HG03520 (cell line): ENCODE measurements around the gene STKLD1.
"Not testable (repeated sequence)": the region's sequence is repeated elsewhere in the genome, so short reads cannot be mapped to it uniquely, and the experiment has no call there.

ENCODE experiments used
- ATAC-seq: cut with Tn5 transposase; IDR thresholded peaks from one replicate; pipeline ENCODE4 v1.9.1; 2021; ENCODE audit warnings: mild to moderate bottlenecking, moderate library complexity; ENCODE audit not compliant: unreplicated experiment

STKLD1 gene

DNA sequence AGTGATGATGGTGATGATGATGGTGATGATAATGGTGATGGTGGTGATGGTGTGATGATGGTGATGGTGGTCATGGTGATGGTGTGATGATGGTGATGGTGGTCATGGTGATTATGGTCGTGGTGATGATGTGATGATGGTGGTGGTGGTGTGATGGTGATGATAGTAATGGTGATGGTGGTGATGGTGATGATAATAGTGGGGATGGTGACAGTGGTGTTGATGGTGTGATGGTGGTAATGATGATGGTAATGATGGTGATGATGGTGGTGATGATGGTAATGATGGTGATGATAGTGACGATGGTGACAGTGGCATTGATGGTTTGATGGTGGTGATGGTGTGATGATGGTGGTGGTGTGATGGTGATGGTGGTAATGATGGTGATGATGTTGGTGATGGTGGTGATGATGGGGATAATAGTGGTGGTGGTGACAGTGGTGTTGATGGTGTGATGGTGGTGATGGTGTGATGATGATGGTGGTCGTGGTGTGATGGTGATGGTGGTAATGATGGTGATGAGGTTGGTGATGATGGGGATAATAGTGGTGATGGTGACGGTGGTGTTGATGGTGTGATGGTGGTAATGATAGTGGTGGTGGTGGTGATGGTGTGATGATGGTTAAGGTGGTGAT lies 6.5 kb downstream of the STKLD1 start:
- no peak for ATAC-seq

DNA sequence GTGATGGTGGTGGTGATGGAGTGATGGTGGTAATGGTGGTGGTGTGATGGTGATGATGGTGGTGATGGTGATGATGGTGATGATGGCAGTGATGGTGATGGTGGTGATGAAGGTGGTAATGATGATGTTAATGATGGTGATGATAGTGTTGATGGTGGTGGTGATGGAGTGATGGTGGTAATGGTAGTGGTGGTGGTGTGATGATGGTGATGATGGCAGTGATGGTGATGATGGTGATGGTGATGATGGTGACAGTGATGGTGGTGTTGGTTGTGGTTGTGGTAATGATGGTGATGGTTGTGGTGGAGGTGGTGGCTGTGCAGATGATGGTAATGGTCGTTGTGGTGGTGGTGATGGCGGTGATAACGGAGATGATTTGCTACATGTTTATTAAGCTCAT lies 7.3 kb downstream of the STKLD1 start:
- no peak for ATAC-seq

DNA sequence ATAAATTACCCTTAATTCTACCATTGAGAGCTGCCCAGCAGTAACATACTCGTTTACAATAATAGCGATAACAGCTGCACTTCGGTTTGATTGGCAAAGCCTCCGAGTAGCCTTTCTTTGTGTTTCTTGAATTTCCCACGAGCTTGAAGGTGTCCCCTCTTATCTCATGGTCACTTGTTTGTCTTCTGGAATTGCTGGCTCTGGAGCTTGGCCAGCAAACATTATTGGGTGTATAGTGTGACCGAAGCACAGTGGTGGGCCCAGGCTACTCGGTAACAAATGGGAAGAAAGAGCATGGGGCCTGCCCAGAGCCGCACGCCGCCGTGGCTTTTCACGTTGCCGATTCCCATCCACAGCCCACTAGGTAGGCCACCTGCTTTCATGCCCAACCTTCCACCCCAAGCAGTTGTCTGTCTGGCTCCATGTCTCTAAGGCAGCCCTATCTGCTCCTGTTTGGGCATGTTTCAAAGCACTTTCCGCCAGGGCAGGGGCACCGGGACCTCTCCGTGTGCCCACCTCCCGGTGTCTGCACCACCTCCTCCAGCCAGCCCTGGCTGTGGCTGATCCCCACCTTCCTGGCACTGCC lies 8.7 kb downstream of the STKLD1 start:
- no peak for ATAC-seq

DNA sequence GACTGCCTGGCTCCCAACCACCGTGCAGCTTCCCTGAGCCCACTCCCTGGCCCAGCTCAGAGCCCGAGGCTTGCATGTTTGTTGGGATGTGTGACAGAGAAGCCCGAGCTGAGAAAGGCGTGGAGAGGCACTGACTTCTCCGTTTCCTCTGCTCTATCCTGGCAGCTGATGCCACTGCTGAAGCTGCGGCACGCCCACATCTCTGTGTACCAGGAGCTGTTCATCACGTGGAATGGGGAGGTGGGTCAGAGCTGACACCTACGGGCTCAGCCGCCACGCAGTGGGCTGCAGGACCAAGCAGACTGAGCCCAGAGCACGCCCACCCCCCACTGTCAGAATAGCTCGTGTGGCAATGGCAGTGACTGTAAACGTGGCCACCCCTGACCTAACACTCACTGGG lies 9.3 kb downstream of the STKLD1 start:
- no peak for ATAC-seq

DNA sequence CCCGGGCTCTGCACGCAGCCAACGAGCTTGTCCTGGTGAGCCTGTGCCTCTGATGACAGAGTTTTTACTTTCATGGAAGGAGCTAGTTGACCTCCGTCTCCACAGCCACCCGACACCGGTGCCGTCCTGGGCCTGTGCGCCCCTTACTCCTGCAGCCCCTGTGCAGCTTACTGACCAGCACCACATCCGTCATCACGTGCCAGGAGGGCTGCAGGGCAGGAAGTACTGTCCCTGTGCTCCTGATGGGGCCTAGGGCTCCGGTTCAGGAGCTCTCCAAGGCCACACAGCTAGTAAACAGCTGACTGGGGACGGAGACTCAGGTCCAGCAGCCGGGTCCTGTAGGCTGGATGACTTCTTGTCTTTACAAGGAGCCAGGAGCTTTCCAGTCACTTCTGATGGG lies 10.2 kb downstream of the STKLD1 start:
- no peak for ATAC-seq

DNA sequence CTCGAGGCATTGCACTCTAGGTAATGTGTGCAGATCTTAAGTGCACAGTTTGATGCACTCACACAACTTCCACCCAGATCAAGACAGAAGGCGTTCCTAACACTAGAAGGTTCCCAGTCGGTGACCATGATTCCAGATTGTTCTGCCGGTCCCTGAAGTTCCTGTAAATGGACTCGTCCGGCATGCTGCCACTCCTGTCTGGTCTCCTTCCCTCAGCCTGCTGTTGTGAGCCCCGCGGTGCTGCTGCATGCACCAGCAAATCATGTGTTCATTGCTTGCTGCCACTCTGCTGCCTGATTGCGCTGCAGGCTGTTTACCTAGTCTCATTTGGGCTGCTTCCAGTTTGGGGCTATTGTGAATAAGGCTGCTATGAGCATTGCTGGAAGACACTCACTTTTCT lies 11.5 kb downstream of the STKLD1 start:
- ATAC-seq, result no peak

DNA sequence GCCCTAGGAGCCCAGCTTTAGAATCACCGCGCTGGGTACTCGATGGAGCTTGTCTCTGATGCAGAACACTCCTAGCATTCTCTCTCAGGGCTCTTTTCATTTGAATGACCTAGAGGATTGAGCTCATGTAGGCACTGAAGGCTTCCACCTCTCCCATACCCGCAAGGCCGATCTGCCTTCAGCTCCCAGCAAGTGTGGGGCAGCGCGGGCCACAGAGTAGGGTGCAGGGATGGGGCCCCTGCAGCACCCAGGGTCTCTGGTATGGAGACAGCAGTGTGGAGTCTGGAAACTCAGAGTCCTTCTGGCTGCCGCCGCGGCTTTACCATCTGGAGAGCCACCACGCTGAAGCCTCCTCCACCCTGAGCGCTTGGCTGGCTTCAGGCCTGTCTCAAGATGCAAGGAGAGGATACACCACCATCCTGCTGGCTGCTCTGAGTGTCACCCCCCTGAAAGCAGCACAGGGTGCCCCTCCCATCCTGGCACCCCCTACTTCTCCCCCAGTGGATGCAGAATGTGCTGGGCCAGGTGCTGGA lies 12.9 kb downstream of the STKLD1 start:
- ATAC-seq, result no peak

DNA sequence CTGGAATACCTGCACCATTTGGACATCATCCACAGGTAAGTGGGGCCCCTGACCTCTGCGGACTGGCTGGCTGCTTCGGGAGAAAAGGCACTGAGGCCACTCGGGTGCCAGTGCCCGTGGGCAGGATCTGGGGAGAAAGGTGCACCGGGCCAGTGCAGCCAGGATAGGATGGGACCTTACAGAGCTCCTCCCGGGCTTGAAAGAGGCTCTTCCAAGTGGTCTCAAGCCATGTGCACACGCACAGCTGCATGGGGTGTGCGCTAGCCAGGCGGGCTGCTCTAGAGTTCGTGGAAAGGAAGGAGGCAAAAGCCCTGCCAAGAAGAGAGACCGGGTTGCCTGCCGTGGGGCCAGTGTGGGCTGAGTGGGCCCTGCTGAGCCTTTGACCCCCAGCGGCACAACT lies 13.4 kb downstream of the STKLD1 start:
- ATAC-seq, result no peak

DNA sequence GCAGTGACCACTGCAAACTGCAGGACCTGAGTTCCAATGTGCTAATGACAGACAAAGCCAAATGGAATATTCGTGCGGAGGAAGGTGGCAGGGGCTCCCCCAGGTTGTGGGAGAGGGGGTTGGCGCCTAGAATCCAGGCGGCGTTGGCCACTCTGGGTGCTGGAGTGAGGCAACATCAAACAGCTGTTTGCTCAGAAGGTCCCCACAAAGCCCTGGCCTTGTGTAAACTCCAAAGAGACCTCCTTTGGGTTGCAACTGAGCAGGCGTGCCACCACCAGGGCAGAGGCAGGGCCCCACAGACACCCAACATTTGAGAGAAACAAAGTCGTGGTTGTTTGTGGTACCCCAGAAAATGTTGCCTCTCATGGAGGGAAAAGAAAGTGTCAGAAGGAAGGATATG lies 14.5 kb downstream of the STKLD1 start:
- ATAC-seq, result no peak

DNA sequence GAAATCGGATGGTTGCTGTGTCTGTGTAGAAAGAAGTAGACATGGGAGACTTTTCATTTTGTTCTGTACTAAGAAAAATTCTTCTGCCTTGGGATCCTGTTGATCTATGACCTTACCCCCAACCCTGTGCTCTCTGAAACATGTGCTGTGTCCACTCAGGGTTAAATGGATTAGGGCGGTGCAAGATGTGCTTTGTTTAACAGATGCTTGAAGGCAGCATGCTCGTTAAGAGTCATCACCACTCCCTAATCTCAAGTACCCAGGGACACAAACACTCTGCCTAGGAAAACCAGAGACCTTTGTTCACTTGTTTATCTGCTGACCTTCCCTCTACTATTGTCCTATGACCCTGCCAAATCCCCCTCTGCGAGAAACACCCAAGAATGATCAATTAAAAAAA lies 15.3 kb downstream of the STKLD1 start:
- not testable (repeated sequence) for ATAC-seq

DNA sequence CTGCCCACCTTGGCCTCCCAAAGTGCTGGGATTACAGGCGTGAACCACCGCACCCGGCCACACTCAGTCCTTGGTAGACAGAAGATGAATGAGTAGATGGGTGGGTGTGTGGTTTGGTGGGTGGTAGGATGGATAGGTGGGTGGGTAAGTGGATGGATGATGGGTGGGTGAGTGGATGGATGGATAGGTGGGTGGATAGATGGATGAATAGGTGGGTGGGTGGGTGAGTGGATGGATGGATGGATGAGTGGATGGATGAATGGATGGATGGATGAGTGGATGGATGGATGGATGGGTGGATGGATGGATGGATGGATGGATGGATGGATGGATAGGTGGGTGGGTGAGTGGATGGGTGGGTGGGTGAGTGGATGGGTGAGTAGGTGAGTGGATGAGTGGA lies 16.1 kb downstream of the STKLD1 start:
- not testable (repeated sequence) for ATAC-seq

DNA sequence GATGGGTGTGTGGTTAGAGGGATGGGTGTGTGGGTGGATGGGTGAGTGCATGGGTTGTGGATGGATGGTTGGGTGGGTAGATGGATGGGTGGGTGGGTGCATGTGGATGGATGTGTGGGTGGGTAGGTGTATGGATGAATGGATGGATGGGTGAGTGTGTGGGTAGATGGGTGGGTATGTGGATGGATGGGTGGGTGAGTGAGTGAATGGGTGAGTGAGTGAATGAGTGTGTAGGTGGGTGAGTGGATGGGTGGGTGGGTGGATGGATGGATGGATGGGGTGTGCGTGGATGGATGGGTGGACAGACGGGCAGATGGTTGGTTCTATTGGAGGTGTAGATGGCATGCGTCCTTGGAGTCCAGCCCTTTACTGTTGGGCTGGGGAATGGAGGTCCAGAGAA lies 17.2 kb downstream of the STKLD1 start:
- ATAC-seq, result no peak

DNA sequence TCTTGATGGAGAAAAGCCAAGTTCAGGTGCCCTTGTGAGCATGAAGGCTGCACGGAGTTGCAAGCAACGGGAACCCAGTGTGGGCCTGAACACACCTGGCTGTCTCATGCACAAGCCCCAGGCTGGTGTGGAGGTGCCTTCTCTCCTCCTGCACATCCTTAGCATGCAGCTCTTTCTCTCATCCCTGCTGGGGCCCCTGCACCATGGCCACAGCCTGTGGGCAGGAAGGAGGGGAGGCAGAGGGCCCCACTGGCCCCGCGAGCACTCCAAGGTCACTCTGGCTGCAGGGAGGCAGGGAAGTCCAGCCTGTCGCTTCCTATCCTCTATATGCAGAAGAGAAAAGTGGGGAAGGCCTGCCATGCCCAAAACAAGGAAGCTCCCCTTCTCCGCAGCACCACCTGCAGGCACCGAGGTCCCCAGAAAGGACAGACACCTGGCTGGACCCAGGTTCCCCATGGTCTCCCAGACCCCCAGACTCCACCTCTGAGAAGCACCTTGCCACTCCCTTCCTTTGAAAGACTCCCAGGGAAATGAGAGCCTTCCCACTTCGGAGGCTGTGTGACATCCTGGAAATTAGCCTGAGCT lies 18.6 kb downstream of the STKLD1 start:
- ATAC-seq, result no peak

DNA sequence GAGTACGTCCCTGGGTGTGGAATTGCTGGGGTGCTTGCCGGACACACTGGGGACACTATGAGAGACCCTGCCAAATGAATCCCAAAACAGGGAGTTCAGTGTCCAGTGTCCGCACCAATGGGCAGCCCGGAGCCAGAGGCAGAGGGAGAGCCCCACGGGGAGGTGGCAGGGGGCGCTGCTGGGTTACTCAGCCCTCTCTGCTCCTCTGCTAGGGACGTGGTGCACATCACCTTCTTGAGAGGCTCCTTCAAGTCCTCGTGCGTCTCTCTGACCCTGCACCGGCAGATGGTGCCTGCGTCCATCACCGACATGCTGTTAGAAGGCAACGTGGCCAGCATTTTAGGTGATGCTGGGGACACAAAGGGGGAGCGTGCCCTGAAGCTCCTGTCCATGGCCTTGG lies 20.8 kb downstream of the STKLD1 start:
- no peak for ATAC-seq

DNA sequence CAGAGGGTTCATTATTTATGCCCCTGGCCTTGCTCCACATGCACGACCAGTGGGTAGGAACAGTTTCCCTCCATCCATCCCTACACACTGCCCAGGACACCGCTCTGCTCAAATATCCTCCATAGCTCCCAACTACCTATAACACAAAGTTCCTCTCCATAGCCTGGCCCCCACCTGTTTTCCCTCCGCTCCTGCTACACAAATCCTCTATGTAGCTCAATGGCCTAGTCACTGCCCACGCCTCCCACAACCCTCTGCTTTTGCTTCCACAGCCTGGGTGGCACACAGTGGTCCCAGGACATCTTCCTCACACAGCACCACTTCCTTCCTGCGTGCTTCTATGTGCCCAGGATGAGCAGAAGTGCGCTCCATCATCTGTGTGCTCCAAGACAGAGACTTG lies 21.2 kb downstream of the STKLD1 start:
- ATAC-seq, result no peak

DNA sequence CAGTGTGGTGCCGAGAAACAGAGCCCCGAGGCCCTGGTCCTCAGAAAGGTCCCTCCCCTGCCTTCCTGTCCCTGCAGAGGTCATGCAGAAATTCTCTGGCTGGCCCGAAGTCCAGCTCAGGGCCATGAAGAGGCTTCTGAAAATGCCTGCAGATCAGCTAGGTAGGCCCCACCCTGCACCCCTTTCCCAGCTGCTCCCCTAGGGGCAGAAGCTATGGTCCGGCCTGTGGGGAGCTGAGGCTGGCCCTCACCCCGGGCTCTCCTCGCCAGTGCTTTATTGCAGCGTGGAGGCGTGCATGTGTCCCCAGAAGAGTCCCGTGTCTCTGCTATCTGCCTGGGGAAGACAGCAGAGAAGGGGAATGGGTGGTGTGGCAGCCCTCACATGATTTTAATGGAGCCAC lies 21.7 kb downstream of the STKLD1 start:
- ATAC-seq, result no peak

DNA sequence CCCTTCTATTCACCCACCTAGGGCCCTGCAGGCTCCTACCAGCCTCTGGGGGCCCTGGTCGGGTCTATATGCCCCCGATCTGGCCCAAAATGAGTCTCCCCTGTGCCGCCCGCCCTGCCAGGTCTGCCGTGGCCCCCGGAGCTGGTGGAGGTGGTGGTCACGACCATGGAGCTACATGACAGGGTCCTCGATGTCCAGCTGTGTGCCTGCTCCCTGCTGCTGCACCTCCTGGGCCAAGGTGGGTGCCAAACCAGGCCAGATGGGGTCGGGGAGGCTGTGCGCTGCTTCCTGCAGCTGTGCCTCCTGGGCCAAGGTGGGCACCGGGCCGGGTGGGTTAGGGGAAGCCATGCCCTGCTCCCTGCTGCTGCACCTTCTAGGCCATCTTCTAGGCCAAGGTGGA lies 24.1 kb downstream of the STKLD1 start:
- ATAC-seq, result no peak

DNA sequence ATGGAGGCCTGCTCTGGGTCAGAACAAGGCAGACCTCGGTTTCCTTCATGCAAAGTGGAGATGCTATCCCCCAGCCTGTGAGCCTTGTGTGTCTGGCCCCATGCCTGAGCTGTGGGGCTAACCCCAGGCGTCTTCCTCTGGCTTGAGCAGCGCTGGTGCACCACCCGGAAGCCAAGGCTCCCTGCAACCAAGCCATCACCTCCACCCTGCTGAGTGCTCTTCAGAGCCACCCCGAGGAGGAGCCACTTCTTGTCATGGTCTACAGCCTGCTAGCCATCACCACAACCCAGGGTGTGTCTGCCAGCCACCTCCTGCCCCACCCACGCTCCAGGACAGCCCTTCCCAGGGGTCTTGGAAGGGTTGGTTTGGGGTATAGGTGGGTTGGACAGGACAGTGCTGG lies 25.4 kb downstream of the STKLD1 start:
- ATAC-seq, result no peak

DNA sequence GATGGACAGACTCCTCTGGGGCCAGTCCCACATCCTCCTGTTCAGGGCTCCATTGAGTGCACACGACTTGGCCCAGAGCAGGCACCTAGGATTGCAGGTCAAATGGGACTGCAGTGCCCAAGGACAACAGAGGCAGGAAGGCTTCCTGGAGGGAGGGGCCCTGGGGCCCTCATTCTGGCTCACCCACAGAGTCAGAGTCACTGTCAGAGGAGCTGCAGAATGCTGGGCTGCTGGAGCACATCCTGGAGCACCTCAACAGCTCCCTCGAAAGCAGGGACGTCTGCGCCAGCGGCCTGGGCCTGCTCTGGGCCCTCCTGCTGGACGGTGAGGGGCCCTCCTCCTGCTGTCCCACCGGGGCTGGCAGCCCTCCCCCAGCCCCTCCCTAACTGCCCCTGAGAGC lies 26.5 kb downstream of the STKLD1 start:
- no peak for ATAC-seq

DNA sequence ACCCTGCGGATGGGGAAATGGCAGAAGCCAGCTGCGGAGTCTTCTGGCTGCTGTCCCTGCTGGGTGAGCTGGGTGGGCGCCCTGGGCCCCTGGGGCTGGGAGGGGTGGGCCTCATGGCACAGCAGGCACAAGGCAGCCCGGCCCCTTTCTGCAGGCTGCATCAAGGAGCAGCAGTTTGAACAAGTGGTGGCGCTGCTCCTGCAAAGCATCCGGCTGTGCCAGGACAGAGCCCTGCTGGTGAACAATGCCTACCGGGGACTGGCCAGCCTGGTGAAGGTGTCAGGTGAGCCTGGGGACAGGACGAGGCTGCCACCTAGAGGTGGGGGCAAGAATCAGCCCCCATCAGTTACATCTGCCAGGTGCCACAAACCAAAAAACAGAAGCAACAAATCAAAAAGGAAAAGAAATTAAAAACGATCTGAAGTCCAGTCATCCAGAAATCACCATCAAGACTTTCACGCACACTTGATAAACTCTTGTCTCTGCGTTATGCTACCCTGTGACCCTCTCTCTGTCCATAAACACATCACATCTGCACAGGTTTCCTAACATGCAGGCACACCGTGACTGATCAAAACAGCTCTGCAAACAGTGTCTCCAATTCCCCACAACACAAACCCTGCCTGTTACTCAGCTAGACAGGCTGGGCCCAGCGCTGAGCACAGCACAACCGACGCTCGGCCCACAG lies 27.7 kb downstream of the STKLD1 start:
- ATAC-seq, result no peak

DNA sequence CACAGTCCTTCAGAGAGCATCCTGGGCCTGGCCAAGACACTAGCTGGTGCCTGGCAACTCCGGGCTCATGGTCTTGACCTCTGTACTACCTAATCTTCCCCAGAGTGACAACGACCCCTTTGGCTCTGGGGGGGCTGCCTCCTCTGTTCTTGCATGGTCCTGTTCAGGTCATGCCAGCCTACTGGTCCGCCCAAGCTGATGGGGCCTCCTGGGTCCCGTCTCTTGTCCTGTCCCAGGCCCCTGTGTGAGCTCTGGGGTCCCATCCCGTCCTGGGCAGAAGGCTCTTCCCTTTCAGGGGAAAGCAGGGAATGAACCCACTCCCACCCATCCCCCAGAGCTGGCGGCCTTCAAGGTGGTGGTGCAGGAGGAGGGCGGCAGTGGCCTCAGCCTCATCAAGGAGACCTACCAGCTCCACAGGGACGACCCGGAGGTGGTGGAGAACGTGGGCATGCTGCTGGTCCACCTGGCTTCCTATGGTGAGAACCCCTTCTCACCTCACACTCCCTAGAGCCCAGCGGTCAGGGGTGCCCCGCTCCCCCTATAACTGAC lies 28.4 kb downstream of the STKLD1 start:
- ATAC-seq, result no peak
